Superior temporal gyrus (tissue), 1 donor: Measurements from ENCODE around the gene SASH1.

ENCODE experiments used
- DNase-seq: peaks from one replicate; pipeline ENCODE4 v3.0.0-alpha.2; 2016; ENCODE audit errors: extremely low spot score

The SASH1 gene

GRCh38 chr6:148547110-148547509 lies 204.5 kb downstream of the SASH1 start:
- peak; percentile 50 for DNase-seq

GRCh38 chr6:148548065-148548748 lies 205.6 kb downstream of the SASH1 start:
- peak; percentile 78 for DNase-seq

- DNase-seq = no peak
Measured at GRCh38 chr6:148548749-148549140, 206.1 kb downstream of the SASH1 start.

GRCh38 chr6:148550569-148550968 lies 207.9 kb downstream of the SASH1 start:
- DNase-seq = no peak

- no peak for DNase-seq
Measured at GRCh38 chr6:148551226-148551625, 208.6 kb downstream of the SASH1 start.

- no peak for DNase-seq
Measured at GRCh38 chr6:148556410-148556809, 213.8 kb downstream of the SASH1 start.

GRCh38 chr6:148557796-148558321 lies 215.2 kb downstream of the SASH1 start:
- no peak for DNase-seq

- DNase-seq = peak; percentile 85
Measured at GRCh38 chr6:148559848-148560433, 217.3 kb downstream of the SASH1 start.

- no peak for DNase-seq
Measured at GRCh38 chr6:148561629-148562028, 219.0 kb downstream of the SASH1 start.

GRCh38 chr6:148563066-148563465 lies 220.4 kb downstream of the SASH1 start:
- DNase-seq = no peak

- no peak for DNase-seq
Measured at GRCh38 chr6:148564494-148565035, 221.9 kb downstream of the SASH1 start.

GRCh38 chr6:148565321-148565926 lies 222.8 kb downstream of the SASH1 start:
- DNase-seq = no peak

GRCh38 chr6:148565930-148566663 lies 223.5 kb downstream of the SASH1 start:
- DNase-seq = no peak

GRCh38 chr6:148566664-148567350 lies 224.2 kb downstream of the SASH1 start:
- DNase-seq = no peak

- DNase-seq = no peak
Measured at GRCh38 chr6:148570456-148570855, 227.8 kb downstream of the SASH1 start.

GRCh38 chr6:148572676-148573335 lies 230.2 kb downstream of the SASH1 start:
- no peak for DNase-seq

- DNase-seq = no peak
Measured at GRCh38 chr6:148573922-148574321, 231.3 kb downstream of the SASH1 start.

- DNase-seq = peak; percentile 88
Measured at GRCh38 chr6:148577687-148578488, 235.2 kb downstream of the SASH1 start.

GRCh38 chr6:148578489-148578814 lies 235.8 kb downstream of the SASH1 start:
- DNase-seq = peak; percentile 18
